NB4 (cell line): ENCODE measurements around the gene PHACTR2.

Experiments used
- DNase-seq: peaks from one replicate; pipeline ENCODE4 v3.0.0; 2010; ENCODE audit warnings: low read depth
- H3K4me3 ChIP-seq: one replicate; pipeline ENCODE4 v1.5.1; 2011; ENCODE audit warnings: mild to moderate bottlenecking, low read depth, low read length, moderate library complexity
- MYC ChIP-seq: IDR thresholded peaks from 2 replicates; pipeline ENCODE4 v1.6.1; 2011; ENCODE audit warnings: low read depth, low read length
- POLR2A ChIP-seq: IDR thresholded peaks from 2 replicates; pipeline ENCODE4 v1.6.1; 2011; ENCODE audit warnings: mild to moderate bottlenecking; ENCODE audit not compliant: insufficient read length; ENCODE audit errors: extremely low read depth
- TF ChIP-seq, protein P1 (sequence below): IDR thresholded peaks from 2 replicates; pipeline ENCODE4 v1.6.1; 2011; ENCODE audit warnings: low read depth, low read length
- TF ChIP-seq, protein P2 (sequence below): IDR thresholded peaks from one replicate; pipeline ENCODE4 v1.5.1; 2012; ENCODE audit warnings: low read depth, low read length

The PHACTR2 gene

DNA sequence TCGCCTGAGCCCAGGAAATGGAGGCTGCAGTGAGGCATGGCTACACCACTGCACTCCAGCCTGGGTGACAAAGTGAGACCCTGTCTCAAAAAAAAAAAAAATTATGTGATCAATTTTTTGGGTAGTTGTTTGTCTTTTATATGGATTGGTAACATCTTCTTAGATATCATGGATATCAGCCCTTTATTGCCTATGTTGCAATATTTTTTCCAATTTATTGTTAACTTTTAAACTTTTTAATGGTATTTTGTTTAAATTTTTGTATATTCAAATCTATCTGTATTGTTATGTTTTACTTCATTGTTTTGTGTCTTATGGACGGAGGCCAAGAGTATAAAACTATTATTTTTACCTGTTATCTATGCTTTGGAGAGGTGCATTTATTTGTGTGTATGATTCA, 133.0 kb downstream of the PHACTR2 start:
- DNase-seq: no peak
- H3K4me3 ChIP-seq: no peak overlapping the region
- no peak for TF ChIP-seq MYC
- TF ChIP-seq, protein P1, sequence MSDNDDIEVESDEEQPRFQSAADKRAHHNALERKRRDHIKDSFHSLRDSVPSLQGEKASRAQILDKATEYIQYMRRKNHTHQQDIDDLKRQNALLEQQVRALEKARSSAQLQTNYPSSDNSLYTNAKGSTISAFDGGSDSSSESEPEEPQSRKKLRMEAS: no peak
- TF ChIP-seq, protein P2, sequence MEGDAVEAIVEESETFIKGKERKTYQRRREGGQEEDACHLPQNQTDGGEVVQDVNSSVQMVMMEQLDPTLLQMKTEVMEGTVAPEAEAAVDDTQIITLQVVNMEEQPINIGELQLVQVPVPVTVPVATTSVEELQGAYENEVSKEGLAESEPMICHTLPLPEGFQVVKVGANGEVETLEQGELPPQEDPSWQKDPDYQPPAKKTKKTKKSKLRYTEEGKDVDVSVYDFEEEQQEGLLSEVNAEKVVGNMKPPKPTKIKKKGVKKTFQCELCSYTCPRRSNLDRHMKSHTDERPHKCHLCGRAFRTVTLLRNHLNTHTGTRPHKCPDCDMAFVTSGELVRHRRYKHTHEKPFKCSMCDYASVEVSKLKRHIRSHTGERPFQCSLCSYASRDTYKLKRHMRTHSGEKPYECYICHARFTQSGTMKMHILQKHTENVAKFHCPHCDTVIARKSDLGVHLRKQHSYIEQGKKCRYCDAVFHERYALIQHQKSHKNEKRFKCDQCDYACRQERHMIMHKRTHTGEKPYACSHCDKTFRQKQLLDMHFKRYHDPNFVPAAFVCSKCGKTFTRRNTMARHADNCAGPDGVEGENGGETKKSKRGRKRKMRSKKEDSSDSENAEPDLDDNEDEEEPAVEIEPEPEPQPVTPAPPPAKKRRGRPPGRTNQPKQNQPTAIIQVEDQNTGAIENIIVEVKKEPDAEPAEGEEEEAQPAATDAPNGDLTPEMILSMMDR: no peak
- no peak for TF ChIP-seq POLR2A

DNA sequence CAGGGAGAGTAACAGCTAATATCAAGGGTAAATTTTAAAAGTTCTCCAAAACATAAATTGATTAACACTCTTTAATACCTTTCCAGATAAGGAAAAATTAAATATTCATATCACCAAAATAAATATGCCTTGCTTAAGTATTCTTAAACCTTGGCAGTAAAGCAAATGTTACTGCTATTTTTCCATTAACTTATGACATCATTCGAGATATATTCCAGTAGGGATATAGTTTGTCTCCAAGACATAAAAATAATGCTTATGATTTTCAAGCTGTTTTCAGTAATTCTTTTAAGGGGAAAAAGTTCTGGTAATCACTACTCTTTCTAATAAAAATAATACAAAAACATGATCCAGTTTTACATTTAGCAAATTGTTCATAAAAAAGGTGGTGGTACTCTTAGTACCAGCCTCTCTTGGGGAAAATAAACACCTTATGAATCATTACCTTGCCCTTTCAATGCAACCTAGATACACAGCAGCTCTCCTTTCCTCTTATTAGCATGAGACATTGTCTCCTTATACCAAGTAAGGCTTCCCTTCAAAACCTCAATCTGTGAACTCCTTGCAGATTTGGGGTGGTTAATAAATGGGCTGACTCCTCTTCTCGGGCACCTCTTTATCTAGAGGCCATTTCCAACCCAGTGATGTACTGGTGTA, 133.9 kb downstream of the PHACTR2 start:
- TF ChIP-seq, protein P1: no peak
- TF ChIP-seq POLR2A: no peak
- H3K4me3 ChIP-seq: no peak overlapping the region
- no peak for DNase-seq

DNA sequence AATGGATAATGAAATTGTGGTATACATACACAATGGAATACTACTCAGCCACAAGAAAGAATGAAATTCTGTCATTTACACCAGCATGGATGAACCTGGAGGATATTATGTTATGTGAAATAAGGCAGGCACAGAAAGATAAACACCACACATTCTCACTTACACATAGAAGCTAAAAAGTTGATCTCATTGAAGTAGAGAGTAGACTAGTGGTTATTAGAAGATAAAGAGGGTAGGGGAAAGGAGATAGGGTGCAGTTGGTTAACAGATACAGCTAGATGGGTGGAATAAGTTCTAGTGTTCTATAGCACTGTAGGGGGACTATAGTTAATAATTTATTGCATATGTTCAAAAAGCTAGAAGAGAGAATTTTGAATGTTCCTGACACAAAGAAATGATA, 139.9 kb downstream of the PHACTR2 start:
- H3K4me3 ChIP-seq: no peak overlapping the region
- DNase-seq: no peak
- TF ChIP-seq MYC (no peak), POLR2A (no peak)

DNA sequence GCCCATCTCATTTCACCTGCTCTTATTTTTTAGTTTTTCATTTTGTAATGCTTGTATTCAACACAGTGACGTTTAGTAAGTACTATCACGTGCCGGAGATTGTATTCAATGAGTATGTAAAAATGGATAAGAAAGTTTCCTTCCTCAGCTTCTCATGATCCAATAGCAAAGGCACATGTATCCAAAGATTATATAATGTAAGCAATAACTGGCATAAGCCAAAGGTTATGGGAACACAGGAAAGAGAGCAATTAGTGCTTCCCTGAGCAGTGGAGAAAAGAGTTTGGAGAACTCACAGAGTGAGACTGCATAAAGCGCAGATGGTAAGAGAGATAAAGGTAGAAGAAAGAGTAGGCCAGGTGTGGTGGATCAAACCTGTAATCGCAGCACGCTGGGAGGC, 143.6 kb downstream of the PHACTR2 start:
- TF ChIP-seq, protein P1: no peak
- TF ChIP-seq, protein P2: no peak
- TF ChIP-seq MYC (no peak), POLR2A (no peak)
- DNase-seq: no peak
- no peak overlapping the region for H3K4me3 ChIP-seq

DNA sequence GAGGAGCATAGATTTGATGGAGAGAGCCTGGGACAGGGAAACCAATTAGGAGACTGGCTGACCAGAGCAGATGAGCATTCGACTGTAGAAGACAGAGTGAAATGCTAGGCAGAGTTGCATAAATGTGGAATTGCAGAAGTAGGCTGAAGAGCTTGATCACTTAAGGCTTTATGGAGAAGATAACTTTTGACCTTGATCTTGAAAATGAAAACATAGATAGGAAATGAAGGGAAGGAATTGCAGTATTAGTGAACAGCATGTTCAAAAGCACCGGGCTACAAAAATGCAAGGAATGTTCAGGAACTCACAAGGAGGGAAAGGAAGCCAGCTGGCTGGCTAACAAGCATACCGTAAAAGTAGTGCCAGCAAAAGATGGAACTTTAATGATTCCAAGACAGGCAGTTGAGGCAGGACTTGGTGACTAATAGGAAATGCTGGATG, 144.8 kb downstream of the PHACTR2 start:
- no peak for TF ChIP-seq MYC
- TF ChIP-seq, protein P2: no peak
- DNase-seq: no peak
- H3K4me3 ChIP-seq: no peak overlapping the region

DNA sequence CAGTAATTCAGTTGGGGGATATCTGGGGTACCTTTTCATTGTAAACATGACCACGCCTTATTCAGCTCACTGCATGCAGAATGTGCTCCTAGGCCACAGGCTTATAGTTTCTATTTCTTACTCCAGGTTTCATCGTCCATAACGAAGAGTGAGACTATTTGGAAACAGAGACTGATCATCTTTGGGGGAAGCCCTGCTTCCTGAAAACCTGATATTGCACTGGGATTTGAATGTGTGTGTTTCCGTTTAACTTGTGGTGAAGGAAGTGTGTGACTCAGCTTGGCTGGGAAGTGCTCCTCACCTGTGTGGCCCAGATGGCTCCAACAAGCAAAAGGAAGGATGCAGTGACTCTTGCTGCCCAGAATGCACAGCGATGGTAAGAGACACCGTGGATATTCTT, 145.8 kb downstream of the PHACTR2 start:
- no peak for DNase-seq
- TF ChIP-seq MYC: no peak
- TF ChIP-seq, protein P1: no peak
- no peak for TF ChIP-seq POLR2A
- TF ChIP-seq, protein P2: no peak
- no peak overlapping the region for H3K4me3 ChIP-seq

DNA sequence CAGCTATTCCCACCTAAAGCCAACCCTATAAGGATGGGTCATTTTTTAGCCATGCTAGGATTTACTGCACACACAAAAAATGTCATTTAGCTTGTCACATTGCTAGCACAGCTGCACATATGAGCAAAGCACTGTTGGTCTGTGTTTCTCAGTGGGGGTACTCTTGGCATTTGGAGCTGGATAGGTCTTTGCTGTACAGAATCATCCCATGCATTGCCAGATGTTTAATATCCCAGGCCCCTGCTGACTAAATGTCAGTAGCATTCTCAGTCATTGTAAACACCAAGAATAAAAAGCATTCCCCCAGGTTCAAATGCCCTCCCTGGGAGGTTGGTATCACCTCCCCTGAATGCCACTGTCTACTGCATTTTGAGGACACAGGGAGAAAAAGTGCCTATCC, 150.8 kb downstream of the PHACTR2 start:
- H3K4me3 ChIP-seq: no peak overlapping the region
- no peak for DNase-seq
- TF ChIP-seq POLR2A (no peak), MYC (no peak)
- TF ChIP-seq, protein P2: no peak
- TF ChIP-seq, protein P1: no peak
